Stimulated activated CD4-positive, alpha-beta T cell treated with anti-CD3 and anti-CD28 coated beads, Interleukin-4, amount 100 ng/mL, for 24 hours (primary cell): Measurements from ENCODE around the gene TTC33.
A peak's percentile ranks its signal among the peaks of the same experiment; 100 is the strongest.
"Not testable (repeated sequence)": the region's sequence is repeated elsewhere in the genome, so short reads cannot be mapped to it uniquely, and the experiment has no call there.

ENCODE experiments used
- DNase-seq: peaks from one replicate; pipeline ENCODE4 v3.0.0-alpha.2; 2020

TTC33 gene

GRCh38 chr5:40605295-40605958 lies 150.3 kb downstream of the TTC33 start:
- DNase-seq = no peak

DNA sequence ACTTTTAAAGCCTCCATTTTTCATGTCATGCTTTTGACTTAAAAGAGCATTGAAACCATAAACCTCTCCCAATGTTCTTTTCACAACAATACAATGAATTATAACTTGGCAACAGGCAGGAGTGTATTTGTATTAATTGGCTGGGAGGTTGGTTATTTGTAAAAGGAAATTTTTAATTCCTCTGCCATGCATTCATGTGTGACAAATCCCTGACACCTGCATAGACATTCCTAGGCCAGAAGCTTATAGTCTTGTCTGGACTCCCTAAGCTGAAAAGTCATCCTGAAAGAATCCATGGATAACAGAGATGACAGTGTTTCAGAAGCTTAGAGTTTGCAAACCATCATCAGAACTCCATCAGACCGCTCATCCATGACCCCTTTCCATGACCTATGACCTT lies 152.4 kb downstream of the TTC33 start:
- no peak for DNase-seq

DNA sequence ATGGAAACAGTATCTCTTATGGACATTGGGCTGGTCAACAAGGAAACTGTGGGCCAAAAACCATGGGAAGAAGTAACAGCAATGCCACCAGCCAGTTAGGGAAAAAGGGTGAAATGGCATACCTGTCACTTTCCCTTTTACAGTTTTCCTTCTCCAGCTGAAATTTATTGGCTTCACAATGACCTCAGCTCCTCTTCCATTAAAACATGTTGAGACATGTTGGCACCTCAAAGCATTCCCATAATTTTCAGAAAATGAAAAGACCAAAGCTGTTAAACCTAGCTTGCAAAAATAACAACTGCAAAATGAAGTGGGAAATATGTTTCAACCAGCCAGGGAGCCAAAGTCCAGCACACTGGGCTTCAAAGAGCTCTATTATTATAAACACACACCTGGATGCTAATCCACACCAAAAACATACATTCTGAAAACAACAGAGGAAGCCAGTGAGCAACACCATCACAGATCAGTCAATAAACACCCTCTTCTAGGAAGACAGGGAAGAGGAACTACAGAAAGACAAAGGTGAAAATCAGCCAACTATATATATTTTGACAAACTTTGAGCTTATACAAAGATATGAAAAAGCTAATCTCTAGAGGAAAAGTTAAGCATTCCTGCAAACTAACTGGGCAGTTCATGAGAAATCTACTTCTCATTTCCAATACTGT lies 154.4 kb downstream of the TTC33 start:
- no peak for DNase-seq

- no peak for DNase-seq
Observed at GRCh38 chr5:40600383-40600782, 155.4 kb downstream of the TTC33 start.

- no peak for DNase-seq
Observed at GRCh38 chr5:40599676-40600075, 156.1 kb downstream of the TTC33 start.

DNA sequence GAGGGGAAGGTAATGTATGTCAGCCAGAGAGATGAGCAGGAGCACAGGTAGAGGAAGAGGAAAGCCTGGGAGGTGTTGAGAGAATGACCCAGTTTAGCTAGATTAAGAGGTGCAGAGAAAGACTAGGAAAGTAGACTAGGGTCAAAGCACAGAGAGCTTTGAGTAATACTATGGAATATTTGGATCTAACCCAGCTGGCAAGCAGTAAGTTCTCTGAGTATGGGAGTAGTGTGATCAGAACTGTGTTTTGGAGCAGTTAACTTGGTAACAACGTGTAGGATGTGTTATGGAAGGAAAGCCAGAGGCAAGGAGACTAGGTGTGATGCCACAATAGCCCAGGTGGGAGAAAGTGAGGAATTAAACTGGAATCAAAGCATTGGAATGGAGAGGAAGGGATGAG lies 160.9 kb downstream of the TTC33 start:
- no peak for DNase-seq

GRCh38 chr5:40591727-40592396 lies 163.9 kb downstream of the TTC33 start:
- DNase-seq = not testable (repeated sequence)

DNA sequence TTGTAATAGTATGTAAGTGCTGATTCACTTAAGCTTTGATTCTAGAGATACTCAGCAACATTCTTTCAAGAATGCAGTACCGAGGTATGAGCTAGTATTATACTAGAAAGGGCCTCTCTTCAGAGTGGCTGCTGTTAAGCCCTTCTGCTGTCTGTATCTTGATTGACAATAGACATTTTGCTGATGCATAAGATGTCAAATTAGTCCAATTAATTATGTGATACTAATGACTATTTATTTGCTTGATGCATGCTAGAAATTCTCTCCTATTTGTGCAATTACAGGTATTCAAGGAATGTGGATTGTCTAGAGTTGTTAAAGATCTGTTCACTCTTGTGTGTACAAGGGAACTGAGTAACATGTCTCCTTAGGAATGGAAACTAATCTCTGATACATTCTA lies 168.4 kb downstream of the TTC33 start:
- DNase-seq = no peak

DNA sequence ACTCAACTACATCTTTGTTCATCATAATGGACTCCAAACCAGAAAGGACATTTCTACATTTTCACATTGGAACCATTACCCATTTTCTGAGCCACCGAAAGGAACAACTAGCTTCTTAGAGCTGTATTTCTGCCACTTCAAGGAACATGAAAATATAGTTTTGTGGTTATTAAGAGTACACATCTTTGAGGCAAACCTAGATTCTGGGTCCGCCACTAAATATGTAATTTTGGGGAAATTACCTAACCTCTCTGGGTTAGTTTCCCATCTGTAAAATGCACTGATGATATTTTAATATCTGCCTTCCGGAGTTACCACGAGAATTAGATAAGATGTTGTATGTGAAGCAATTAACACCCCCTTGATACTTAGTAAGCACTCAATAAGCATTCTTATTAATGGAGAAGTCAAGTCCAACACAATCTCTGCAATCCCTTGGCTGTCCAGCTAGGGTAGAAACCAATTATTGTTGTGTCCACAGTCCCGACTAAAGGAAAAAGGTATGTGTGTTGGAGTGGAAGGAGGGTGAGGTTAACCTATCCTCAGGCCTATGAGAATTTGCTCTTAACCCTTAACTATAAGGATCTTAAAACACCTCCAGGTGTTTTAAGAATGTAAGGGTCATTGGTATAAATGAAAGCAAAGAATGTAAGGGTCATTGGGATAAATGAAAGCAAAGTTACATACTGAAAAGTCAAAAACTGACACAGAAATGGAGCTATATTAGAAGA lies 170.1 kb downstream of the TTC33 start:
- DNase-seq = no peak

GRCh38 chr5:40584054-40584453 lies 171.7 kb downstream of the TTC33 start:
- DNase-seq = no peak

DNA sequence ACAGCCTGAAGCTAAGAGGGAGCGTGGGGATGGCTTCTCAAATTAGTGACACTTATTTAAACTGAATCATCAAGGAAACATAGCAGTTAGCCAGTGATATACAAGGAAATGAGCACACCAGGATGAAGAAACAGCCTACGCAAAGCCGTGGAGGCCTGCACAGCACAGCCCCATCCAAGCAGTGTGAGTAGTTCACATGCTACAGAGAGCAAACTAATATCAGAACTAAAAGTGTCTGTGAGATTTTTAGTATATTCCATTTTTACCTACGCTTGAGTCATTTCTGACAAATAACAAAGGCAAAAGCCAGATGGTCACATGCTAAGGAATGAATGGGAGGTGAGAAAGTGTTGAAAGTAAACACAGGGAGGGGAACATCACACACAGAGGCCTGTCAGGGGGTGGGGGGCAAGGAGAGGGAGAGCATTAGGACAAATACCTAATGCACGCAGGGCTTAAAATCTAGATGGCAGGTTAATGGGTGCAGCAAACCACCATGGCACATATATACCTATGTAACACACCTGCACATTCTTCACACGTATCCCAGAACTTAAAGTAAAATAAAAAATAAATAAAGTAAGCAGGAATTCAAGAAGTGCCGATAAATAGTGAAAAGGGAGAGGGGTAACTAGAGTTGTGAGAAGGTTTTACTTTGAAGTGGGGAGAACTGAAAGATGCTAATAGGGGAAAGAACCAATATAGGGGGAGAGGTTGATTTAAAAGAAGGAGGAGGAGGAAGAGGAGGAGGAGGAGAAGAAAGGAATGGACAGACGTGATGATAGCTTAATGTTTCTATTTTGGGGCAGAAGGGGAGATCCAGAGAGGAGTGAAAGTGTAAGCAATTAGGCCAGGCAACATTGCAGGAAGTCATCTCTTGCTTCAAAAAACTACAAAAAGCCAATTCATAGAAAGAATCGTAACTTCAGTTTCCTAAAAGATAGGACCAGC lies 177.0 kb downstream of the TTC33 start:
- DNase-seq = peak; percentile 74

- no peak for DNase-seq
Observed at GRCh38 chr5:40577718-40578117, 178.0 kb downstream of the TTC33 start.

GRCh38 chr5:40575921-40576320 lies 179.8 kb downstream of the TTC33 start:
- no peak for DNase-seq

- DNase-seq = no peak
Observed at GRCh38 chr5:40575411-40575810, 180.3 kb downstream of the TTC33 start.

GRCh38 chr5:40572937-40573336 lies 182.8 kb downstream of the TTC33 start:
- DNase-seq = no peak

DNA sequence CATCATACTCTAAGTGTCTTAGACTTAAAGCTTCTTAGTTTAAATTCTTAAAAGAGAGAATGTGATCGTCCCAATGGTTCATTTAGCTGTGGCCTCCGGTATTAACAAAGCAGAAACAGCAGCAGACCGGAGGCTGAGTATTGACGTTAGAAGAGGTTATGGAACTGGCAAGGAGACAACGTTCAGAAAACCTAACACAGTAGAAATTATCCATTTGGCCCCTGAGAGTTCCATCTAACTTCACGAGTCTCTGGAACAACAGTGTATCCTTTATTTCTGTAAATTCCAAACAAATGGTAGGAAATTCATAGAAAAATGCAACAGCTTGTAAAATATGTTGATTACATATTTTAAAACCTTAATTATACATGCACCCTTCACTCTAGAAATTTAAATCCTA lies 183.4 kb downstream of the TTC33 start:
- no peak for DNase-seq

DNA sequence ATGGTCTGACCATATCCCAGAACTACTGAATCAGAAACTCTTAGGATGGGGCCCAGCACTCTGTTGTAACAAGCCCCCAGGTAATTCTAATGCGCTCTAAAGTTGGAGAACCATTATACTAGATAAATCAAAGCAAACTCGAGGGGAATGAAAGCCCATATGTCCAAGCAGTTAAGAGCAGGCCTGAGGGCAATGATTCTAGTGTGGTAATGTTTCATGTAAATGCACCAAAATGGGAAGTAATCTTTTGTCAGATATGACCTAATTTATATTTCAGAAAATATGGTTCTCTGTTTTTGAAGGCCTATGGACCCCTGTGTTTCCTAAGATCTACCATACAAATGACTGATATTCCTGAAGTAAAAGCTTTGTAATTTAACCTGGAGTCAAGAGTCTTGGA lies 184.0 kb downstream of the TTC33 start:
- DNase-seq = no peak

DNA sequence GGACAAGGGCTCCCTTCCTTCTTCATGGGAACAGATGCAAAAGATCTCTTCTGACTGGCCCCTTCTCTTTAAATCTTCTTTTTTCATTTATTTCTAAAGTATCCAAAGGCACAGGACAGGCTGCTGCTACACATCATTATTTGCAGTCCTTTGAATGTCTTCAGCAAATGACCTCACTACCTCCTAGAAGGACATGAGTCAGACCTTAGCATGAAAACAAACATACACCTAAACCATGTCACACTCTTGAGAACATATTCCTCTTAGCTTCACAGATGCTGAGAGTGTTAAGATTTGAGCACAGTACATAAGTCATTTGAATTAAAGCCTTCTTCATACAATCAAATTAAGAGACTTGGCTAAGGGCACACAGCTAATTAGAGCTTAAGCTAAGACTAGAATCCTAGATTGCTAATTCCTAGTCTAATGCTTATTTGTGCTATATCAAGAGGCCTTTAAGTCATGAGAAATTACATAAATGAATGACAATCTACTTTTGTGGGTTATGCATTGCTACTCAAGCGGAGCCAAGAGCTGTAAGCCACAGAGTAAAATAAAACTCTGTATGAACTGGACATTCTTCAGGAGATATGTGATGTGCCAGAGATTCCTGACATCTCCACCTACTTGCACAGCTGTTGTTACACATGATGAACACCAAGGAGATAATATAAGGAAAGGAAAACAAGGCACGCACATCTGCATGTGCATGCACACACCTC lies 185.2 kb downstream of the TTC33 start:
- no peak for DNase-seq

DNA sequence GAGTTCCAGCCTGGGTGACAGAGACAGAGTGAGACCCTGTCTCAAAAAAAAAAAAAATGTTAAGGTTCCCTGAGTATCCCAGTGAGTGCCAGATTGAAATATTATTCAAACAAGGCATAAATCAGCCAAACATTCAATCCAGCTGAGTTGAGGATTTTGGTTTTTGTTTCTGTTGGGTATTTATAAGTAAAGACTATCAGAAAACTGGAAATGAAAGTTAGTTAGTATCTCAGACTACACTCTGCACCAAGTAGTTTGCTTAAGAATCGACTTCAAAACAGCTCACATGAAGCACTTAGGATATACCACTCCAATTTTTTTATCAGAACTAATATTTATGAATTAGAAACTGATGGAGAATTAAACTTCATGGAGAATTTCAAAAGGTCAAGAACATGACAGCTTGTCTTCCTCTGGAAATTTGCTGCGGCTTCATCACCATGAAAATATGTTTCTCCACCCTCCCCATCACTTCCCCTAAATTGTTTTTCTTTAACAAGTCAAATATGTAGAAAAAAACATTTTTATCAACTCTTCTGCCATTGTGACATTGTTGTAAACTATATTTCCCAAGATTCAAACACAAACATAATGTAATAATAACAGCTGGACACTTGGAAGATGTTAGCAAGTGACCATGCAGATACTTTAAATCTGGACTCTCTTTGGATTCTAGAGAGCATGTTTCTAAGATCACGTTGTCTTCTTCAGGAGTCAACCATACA lies 186.1 kb downstream of the TTC33 start:
- DNase-seq = no peak

GRCh38 chr5:40568548-40568947 lies 187.2 kb downstream of the TTC33 start:
- no peak for DNase-seq

GRCh38 chr5:40563173-40563572 lies 192.6 kb downstream of the TTC33 start:
- DNase-seq = not testable (repeated sequence)
